ENCODE data around the gene ARFGEF2.
"Not testable (repeated sequence)": the region's sequence is repeated elsewhere in the genome, so short reads cannot be mapped to it uniquely, and the experiment has no call there.

Gene ARFGEF2

DNA sequence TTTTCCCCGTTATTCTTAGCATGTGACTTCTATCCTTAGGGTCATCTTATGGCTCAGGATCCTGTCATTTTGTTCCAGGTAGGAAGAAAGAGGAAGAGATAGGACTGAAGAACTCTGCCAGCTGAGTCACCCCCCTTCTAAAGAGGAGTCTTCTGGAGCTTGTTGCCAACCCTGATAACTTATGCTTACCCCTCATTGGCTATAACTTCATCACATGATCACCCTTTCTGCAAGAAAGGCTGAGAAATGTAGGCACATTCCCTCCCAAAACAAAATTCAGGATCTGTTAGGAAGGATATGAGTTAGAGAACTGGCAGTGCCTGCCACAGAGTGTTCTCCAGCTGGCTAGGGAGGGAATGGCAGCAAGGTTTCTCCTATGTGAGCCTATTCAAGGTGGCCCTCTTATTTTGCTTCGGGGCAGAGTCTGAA, 35.6 kb downstream of the ARFGEF2 start:
- DNase-seq = no peak

DNA sequence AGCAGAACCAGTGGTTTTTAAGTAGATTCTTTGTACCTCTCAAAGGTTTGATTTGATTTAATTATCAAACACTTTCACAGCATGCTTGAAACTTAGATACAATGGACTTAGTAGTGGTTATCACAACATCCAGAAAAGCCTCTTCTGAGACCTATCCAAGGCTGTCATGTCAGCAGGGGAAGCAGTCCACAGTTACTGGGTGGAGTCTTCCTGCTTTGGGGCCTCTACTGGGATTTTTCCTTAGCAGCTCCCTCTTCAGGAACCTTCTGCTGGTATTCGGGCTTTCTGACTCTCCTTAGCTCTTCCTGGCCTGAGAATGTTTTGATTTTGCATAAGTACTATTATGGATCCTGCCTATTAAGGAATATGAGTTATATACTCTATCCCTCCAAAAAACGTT, 36.0 kb downstream of the ARFGEF2 start:
- DNase-seq = no peak

GRCh38 chr20:48958743-48959142, 37.2 kb downstream of the ARFGEF2 start:
- no peak for DNase-seq

DNA sequence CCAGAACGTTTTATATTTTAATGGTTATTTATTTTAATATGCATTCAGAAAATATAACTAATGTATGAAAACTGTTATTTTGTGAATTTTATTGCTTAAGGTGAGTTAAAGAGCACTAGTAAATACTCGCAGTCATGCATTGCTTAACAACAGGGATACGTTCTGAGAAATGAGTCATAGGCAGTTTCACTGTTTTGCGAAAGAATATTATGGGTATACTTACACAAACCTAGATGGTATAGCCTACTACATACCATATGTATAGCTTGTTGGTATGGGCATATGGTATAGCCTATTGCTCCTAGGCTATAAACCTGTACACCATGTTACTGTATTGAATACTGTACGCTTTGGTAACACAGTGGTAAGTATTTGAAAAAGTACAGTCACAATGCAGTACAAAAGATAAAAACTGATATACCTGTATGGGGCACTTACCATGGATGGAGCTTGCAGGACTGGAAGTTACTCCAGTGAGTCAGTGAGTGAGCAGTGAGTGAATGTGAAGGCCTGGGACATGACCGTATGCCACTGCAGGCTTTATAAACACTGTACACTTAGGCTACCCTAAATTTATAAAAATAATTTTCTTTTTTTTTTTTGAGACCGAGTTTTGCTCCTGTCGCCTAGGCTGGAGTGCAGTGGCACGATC, 38.5 kb downstream of the ARFGEF2 start:
- DNase-seq = no peak

DNA sequence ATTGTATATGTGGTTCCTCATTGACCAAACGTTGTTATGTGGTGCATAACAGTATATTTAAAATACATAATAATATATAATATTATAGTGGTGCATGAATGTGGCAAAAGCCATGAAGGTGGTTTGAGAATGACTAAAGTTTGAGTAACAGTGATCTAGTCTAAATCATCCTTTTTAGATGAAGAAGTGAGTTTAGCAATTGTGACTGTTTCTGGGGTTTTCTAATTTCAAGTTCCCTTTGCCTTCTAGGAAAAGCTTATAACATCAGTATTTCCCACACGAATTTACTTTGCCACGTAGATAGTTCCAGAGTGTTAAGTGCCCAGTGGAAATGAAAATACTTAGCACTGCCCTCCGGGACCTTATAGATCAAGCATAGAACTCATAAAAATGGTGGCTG, 40.9 kb downstream of the ARFGEF2 start:
- no peak for DNase-seq

DNA sequence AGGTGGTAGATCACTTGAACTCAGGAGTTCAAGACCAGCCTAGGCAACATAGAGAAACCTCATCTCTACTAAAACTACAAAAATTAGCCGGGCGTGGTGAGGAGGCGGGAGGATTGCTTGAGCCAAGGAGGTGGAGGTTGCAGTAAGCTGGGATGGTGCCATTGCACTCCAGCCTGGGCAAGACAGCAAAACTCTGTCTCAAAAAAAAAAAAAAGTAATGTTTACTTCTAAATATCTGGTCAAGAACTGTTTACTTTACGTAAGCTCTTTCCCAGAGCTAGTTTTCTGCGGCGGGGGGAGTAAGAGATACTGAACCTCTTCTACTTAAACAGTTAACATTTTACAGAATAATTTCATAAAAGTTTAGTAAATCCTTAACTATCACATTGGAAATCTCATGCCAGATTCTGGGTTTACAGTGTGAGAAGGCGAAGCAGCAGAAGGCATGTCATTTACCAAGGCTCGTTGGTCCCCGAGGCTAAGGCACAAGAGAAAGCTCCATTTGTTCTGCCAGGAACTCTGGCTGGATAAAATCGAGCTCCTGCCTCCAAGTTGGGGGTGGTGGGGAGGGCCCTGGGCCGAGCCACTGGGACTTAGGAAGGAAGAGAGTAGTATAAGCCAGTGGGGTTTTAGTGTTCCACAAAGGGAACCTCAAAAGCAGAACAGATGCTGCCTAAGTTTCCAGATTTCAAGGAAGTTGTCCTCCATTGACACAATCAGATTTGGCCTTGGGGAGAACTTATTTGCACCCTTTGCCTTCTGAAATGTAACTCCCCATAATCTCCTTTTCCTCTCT, 41.7 kb downstream of the ARFGEF2 start:
- no peak for DNase-seq

DNA sequence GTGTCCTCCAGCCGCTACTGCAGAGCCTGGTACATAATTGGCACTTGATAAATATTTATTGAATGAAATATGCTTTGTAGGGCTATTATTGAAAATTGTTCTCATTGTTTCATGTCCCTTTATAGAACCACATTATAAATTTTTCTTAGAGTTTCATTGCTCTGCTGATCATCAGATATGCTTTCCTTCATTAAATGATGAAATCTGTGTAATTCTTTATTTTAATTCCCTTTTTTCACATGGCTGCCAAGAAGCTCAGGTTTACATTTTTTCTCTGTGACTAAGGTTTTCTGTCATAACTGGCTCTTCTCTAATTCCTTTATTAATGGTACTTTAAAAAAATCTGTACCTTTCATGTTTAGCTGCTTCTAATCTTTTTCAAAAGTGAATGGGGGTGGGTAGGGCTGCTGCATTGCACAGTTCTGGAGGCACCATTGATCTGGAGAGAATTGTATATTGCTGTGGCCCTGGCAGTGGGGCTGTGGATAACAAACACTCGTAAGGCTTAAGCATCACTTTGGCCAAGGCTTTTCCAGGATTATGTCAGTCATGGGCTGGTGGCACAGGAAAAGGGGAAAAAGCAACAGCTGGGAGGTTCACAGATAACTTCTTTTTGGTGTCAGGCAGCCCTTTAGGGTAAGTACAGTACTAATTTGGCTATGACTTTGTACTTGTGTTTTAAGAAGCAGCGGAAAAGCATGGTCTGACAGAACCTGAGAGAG, 43.8 kb downstream of the ARFGEF2 start:
- no peak for DNase-seq

DNA sequence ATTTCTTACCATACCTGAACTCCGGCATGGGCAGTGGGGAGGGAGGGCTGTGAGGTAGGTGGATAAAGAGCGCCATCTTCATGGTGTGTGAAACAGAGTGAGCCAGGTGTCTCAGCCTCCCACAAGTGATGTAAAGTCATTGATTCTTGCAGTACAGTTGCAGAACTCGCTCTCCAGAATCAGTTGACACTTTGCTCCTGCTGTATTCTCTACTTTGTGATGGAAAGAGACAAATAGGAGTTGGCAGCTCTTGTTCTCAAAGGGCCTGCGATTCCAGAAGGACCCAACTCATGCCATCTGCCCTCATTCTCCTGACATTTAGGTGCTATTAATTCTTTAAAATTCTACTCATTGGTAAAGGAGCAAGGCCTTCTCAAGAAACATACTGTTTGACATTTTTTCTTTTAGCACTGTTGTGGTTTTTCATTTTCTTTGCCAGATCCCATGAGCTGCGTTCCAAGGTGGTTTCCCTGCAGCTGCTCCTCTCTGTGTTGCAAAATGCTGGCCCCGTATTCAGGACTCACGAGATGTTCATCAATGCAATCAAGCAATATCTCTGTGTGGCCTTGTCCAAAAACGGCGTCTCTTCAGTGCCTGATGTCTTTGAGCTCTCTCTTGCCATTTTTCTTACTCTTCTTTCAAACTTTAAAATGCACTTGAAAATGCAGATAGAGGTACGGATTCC, 49.3 kb downstream of the ARFGEF2 start:
- DNase-seq = no peak

DNA sequence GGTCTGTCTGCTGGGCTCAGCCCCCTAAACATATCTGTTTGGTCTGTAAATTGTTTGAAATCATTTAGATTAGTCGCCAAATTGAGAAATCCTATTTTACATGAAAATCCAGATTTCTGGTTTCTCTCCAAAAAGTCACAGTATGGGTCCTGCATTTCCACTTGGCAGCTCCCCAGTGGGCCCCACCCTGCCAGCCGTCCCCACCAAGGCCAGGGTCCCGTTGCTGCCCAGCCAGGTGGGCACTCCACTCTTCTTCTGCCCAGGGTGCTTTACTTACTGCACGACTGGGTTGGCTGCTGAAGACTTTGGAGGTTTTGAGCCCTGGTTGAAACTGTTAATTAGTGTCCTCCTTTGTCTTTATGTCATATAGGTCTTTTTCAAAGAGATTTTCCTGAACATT, 50.4 kb downstream of the ARFGEF2 start:
- no peak for DNase-seq

- no peak for DNase-seq
These were observed 51.3 kb downstream of the ARFGEF2 start for GRCh38 chr20:48972816-48973215.

- no peak for DNase-seq
These were observed 54.4 kb downstream of the ARFGEF2 start for GRCh38 chr20:48975955-48976354.

DNA sequence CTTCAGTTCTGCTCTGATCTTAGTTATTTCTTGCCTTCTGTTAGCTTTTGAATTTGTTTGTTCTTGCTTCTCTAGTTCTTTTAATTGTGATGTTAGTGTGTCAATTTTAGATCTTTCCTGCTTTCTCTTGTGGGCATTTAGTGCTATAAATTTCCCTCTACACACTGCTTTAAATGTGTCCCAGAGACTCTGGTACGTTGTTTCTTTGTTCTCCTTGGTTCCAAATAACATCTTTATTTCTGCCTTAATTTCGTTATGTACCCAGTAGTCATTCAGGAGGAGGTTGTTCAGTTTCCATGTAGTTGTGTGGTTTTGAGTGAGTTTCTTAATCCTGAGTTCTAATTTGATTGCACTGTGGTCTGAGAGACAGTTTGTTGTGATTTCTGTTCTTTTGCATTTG, 58.5 kb downstream of the ARFGEF2 start:
- not testable (repeated sequence) for DNase-seq

DNA sequence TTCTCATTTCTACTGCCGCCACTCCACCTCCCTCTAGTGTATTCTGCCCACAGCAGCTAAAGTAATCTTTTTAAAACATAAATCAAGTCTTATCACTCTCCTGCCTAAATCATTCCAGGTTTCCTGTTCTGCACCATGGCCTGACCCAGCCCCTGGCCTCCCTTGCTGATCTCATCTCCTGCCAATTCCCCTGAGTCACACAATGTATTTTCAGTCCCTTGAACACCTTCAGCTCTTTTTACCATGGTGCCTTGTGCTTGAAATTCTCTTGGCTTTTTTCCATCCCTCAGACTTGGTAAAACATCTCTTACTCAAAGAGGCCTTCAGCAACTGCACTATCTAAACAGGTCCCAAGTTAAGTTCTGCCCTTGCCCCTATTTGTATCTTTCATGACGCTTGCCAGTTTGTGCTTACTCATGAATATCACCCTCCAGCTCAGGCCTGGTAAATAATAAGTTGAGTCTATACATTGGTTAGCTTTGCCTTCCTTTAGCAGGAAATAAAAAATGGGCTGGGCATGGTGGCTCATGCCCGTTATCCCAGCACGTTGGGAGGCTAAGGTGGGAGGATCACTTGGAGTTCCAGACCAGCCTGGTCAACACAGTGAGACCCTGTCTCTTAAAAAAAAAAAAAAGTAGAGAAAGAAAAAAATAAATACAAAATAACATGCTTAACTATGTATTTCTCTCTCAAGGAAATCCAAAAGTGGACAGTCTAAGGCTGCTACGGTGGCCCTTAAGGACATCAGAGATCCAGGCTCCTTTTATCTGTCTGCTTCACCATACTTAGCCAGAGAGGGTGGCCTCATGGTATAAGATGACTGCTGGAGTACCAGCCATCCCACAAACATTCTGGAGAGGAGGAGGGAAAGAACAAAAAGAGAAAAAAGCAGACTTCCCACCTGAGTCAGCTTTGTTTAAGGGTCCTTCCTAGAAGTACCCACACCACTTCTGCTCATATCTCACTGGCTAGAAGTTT, 62.2 kb downstream of the ARFGEF2 start:
- no peak for DNase-seq

- no peak for DNase-seq
These were observed 63.2 kb downstream of the ARFGEF2 start for GRCh38 chr20:48984575-48985219.

DNA sequence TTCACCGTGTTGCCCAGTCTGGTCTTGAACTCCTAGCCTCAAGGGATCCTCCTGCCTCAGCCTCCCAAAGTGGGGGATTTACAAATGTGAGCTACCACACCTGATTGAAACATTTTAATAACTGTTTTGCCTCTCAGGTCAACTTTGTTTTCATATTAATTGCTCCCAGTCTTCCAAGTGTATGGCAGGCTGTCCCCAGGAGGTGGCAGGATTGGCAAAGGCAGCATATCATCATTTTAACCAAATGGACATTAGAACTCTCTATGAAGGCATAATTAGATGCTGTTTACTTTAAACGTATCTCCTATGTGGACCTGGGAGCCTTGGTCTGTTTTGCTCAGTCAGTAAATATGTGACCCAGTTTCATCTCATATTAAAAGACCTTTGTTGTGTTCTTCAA, 65.4 kb downstream of the ARFGEF2 start:
- DNase-seq = no peak

- no peak for DNase-seq
These were observed 69.0 kb downstream of the ARFGEF2 start for GRCh38 chr20:48990467-48990866.

DNA sequence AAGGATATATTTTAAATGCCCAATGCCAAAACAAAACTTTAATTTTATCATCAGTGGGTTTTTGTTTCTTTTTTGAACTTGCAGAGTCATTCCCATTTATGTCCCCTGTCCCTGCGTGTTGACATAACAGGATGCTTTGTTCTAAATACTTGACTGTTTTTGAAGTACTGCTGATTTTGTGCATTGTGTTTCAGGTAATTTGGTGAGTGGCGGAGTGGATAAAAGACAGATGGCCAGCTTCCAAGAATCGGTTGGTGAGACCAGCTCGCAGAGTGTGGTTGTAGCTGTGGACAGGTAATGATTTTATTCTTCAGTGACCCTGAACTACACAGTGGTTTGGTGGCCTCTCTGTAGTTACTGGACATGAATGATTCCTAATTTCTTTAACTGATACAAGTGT, 74.1 kb downstream of the ARFGEF2 start:
- DNase-seq = no peak

DNA sequence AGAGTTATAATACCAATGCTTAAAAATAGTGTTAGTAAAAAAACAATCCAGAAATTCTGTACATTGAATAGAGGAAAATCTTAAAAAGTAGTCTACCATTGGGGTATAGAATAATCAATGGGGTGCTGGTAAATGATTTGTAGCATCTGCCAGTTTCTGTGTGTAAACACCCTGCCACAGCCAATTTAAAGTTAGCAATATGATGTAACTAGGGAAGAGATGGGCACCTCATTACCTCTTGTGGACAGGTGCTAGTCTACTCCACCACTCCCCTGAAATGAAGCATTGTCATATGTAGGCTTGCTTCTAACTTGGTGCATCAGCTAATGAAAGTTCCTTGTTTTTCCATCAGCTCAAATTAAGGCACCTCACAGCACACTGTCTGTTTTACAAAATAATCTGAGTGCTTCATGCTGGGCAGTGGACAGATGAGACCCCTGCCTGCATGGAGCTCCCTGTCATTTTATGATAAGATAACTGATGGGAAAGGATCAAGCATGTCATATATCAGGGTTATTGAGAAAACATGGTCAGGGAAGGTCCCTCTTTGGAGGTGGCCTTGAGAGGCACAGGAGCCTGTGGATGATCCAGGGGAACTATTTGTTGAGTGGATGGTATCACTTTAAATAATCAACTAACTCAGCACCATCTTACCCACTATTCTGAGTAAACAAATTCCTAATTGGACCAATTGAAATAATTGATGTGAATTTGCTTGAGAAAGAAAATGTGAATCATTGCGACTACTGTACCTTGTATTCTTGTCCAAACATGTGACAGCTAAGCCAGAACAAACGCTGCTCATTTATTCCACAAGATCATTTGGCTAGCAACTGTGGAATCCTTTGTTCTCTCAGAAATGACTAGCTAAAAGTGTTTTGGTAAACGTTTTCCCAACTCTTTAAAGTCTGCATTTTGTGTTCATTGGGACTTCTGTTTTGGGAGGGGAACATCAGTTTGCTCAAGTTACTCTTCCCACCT, 78.7 kb downstream of the ARFGEF2 start:
- no peak for DNase-seq

GRCh38 chr20:49001741-49002140, 80.2 kb downstream of the ARFGEF2 start:
- no peak for DNase-seq

DNA sequence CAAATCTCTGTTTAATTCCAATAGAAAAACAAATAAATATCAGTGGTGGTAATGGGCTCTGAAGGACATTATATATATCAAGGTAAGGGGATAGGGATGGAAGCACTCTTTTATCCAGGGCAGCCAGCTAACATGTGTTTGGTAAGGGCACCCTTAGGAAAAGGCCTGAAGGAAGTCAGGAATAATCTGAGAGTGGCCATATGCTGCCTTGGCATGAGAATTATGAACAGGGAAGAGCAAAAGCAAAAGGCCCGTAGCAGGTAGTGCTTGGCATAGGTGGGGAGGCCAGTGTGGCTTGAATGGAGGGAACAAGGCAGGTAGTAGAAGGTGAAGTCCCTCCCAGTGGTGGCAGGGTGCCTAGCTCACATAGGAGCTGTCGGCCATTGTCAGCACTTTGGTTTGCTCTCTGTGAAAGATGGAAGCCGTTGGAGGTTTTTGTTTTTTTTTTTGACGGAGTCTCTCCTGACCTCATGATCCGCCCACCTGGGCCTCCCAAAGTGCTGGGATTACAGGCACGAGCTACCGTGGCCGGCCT, 85.0 kb downstream of the ARFGEF2 start:
- DNase-seq = no peak
